Epithelial cell of esophagus (primary cell): ENCODE results near the gene RAP2A.

Experiments
- DNase-seq: peaks from one replicate; pipeline ENCODE4 v3.0.0; 2010; ENCODE audit warnings: low read depth
- H3K4me3 ChIP-seq: 2 replicates; pipeline ENCODE4 v1.5.1; 2011; ENCODE audit warnings: mild to moderate bottlenecking, low read length, control low read depth
- CTCF ChIP-seq: IDR thresholded peaks from 2 replicates; pipeline ENCODE4 v1.5.1; 2011; ENCODE audit warnings: low read depth, mild to moderate bottlenecking, low read length, control low read depth, inconsistent platforms; ENCODE audit not compliant: insufficient read depth; ENCODE audit errors: missing control alignments

The RAP2A gene

GRCh38 chr13:97490702-97491307 is 56.8 kb downstream of the RAP2A start:
- no peak for DNase-seq
- H3K4me3 ChIP-seq, result no peak overlapping the region
- TF ChIP-seq CTCF, result no peak

GRCh38 chr13:97491452-97491851 is 57.5 kb downstream of the RAP2A start:
- DNase-seq, result no peak
- TF ChIP-seq CTCF, result no peak
- no peak overlapping the region for H3K4me3 ChIP-seq

GRCh38 chr13:97492257-97492656 is 58.3 kb downstream of the RAP2A start:
- no peak for TF ChIP-seq CTCF
- no peak overlapping the region for H3K4me3 ChIP-seq
- peak; percentile 42 for DNase-seq

- DNase-seq, result peak; percentile 68
- TF ChIP-seq CTCF, result no peak
- H3K4me3 ChIP-seq, result no peak overlapping the region
Observed at GRCh38 chr13:97492684-97493371, 58.9 kb downstream of the RAP2A start.

- no peak for TF ChIP-seq CTCF
- no peak for DNase-seq
- no peak overlapping the region for H3K4me3 ChIP-seq
Observed at GRCh38 chr13:97493456-97493855, 59.5 kb downstream of the RAP2A start.

GRCh38 chr13:97495678-97496077 is 61.7 kb downstream of the RAP2A start:
- peak; percentile 60 for DNase-seq
- TF ChIP-seq CTCF, result no peak
- no peak overlapping the region for H3K4me3 ChIP-seq

- DNase-seq, result no peak
- no peak for TF ChIP-seq CTCF
- H3K4me3 ChIP-seq, result no peak overlapping the region
Observed at GRCh38 chr13:97496511-97496910, 62.5 kb downstream of the RAP2A start.
